ENCODE results near the gene IQGAP1.
A peak's percentile ranks its signal among the peaks of the same experiment; 100 is the strongest.
"Not testable (repeated sequence)": the region's sequence is repeated elsewhere in the genome, so short reads cannot be mapped to it uniquely, and the experiment has no call there.

IQGAP1 gene

GRCh38 chr15:90376789-90377188, 11.3 kb upstream of the IQGAP1 start:
- DNase-seq (ENCODE audit: low read depth) = no peak

- DNase-seq (ENCODE audit: low read depth) = no peak
These were observed 8.8 kb upstream of the IQGAP1 start for GRCh38 chr15:90379263-90379662.

GRCh38 chr15:90381515-90381914, 6.5 kb upstream of the IQGAP1 start:
- no peak for DNase-seq (ENCODE audit: low read depth)

DNA sequence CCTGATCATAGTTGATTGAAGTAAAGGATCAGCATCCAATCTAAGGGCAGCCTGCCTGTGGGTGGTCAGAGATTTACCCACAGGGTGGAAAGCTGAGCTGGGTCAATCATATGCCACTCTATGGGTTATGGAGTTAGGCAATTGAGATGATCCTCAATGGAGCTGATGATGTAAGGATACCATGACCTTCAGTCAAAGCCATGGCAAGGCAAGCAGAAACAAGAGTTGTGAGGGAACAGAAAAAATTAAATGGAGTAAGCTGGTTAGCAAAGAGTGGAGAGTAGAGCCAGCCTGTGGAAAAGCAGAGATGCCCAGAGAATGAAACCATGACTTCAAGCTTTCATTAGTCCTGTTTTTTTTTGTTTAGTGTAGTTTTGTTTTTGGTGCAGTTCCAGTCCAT, 5.7 kb upstream of the IQGAP1 start:
- DNase-seq (ENCODE audit: low read depth) = no peak

DNA sequence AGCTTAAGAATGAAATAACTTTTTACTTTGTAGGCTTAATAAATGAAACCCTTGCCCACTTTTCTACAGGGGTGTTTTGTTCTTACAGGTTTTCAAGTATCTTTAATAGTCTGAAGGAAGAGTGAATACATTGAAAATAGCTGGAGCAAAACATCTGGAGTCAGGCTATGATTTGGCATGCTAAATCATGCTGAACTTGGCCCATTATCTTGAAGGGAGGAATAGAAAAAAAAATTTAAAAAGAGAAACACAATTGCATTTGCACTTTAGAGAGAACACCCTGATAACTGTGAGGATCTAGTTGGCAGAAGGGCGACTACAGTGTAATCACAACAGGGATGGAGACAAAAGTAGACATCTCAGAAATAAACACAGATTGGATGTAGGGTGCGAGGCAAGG, 1.8 kb upstream of the IQGAP1 start:
- no peak for DNase-seq (ENCODE audit: low read depth)

GRCh38 chr15:90388462-90389380, 679 bp downstream of the IQGAP1 start:
- peak; percentile 28 for DNase-seq (ENCODE audit: low read depth)

- DNase-seq (ENCODE audit: low read depth) = no peak
These were observed 1.5 kb downstream of the IQGAP1 start for GRCh38 chr15:90389513-90389912.

DNA sequence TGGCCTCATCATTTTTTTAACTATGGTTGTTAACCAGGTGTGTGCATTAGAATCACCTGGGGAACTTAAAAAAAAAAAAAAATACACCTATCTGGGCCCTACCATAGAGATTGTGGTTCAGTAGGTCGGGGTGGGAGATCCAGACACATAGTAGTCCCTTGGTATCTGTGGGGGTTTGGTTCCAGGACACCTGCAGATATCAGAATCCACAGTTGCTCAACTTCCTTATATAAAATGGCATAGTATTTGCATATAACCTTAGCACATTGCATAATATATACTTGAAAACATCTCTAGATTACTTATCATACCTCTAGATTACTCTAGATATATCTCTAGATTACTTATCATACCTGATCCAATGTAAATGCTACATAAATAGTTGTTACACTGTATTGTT, 5.0 kb downstream of the IQGAP1 start:
- no peak for DNase-seq (ENCODE audit: low read depth)

GRCh38 chr15:90394074-90394473, 6.0 kb downstream of the IQGAP1 start:
- no peak for DNase-seq (ENCODE audit: low read depth)

- no peak for DNase-seq (ENCODE audit: low read depth)
These were observed 6.9 kb downstream of the IQGAP1 start for GRCh38 chr15:90394748-90395442.

DNA sequence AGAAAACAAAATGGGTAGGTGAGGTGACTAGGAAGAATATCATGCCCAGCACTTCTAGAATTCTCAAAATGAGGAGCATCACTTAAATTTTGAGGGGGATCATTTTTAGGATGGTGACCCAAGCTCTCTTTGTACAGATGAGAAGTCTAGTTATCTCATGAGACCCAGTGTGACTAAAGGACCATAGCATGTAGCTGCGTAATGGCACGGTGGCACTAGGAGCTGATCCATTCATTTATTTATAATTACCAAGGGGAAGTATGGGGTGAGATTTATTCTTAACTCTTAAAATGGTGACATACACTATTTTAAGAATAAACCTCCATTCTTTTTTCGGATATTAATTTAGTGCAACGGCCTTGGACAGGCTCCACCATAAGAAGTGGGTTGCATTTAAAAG, 8.3 kb downstream of the IQGAP1 start:
- DNase-seq (ENCODE audit: low read depth) = no peak

DNA sequence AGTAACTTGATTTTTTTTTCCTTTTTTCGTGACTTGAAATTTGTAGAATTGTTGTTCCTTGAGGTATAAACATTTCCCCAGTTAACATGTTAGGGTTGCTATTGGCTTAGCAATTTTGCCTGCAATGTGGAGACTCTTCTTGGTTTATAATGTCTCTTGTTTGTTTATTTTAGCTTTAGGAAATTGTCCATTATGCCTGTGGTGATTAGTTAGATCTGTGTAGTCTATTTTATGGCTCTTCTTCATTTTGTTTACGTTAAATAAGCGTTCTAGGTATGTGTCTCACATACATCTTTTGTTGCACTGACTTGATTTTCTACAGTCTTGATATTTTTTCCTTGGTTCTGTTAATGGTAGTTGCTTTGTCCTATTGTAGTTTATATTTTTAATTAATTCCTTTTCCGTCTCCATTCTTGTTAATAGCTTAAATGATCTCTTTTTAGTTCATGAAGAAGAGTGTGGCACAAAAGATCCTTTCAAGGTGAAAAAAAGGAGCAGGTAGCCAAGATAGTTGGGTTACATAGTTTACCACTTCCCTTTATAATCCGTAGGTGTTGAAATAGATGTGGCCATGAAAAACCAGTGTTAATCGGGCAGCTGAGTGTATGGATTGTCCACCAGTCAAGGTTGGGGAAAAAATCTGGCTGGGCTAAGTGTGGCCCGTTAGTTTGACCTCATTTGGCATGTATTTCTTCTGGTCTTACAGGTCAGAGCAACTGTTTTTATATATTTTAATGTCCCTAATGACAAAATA, 12.1 kb downstream of the IQGAP1 start:
- no peak for DNase-seq (ENCODE audit: low read depth)

DNA sequence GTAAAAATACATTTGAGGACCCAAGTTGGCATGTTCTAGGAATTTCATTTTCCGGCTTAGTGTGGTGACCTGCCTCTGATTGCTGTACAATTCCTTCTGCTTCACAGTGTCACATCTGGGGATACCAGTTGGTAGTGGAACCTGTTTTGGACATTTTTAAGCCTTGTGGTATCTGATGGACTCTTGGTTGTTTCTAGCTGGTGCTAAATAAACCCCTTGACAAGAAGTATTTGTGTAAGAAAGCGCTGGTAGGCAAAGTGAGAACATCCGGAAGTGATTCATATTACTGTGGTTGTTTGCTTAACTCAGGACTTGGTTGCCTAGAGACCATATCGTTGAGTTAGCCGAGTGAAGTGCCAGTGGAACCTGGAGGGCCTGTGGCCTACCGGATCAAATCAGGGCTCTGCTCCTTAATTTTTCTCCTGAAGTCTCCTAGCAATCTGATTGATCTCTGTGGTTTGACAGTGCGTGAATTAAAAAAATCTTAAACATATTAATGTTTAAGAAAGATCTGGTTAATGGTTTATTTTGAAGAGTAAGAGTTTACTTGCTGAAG, 12.8 kb downstream of the IQGAP1 start:
- no peak for DNase-seq (ENCODE audit: low read depth)

- DNase-seq (ENCODE audit: low read depth) = no peak
These were observed 13.5 kb downstream of the IQGAP1 start for GRCh38 chr15:90401495-90401894.

GRCh38 chr15:90402223-90402622, 14.2 kb downstream of the IQGAP1 start:
- DNase-seq (ENCODE audit: low read depth) = no peak

GRCh38 chr15:90402767-90403166, 14.7 kb downstream of the IQGAP1 start:
- no peak for DNase-seq (ENCODE audit: low read depth)

DNA sequence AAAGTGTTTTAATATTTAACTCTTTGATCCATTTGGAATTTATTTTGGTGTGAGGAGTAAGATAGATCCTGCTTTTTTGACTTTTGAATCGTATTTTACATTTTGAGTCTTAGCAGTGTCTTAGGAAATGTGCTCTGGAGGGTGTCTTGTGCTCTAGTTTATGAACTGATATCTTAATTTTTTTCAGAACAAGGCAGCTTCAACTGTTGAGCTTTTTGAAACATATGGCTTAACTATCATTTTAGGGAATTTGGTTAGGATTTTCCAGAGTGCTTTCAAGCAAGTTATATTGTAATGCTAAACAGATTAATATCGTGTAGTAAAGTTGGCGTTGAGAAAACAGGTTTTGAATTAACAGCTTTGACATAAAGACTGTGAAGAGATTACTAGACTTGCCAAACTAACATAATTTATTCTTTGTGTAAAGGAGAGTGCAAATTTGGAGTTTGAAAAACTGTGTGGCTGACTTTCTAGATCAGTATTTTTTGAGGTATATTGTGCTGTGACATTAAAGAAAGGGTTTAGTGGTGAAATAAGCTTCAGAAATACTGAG, 17.1 kb downstream of the IQGAP1 start:
- no peak for DNase-seq (ENCODE audit: low read depth)

DNA sequence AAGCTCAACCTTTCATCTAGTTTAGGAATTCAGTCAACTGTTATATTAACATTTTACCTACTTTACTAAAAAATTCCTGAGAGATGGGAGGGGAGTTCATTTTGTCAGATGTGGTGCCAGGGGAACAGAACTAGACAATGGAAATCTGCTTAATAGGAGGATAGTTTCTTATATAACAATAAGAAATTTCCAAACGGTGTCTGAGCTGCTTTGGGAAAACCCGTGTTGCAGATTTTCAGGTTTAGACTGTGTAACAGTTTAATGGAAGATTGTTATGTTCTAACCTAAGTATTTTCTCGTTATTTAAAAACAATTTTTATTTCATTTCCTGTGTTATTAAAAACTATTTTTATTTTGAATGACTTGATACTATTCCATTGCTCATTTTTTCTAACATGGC, 19.3 kb downstream of the IQGAP1 start:
- no peak for DNase-seq (ENCODE audit: low read depth)

DNA sequence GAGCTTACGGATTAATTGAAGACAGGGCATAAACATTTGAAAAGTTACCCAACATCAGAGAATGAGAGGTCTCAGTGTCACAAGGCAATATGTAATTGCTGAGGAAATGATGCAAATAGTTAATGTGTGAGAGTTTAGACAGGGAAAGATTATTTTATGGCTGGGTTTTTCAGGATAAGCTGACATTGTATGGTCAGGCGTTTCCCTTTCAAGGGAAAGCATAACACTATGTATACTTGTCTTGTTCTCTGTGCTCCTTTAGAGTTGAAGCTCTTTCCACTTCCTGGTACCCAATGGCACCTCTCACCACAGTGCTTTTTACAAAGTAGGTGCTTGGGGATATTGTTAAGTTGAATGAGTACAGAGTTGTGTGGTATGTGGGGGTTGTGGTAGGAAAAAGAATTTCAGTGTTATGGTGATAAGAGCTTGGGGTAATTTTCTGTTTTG, 19.9 kb downstream of the IQGAP1 start:
- no peak for DNase-seq (ENCODE audit: low read depth)

DNA sequence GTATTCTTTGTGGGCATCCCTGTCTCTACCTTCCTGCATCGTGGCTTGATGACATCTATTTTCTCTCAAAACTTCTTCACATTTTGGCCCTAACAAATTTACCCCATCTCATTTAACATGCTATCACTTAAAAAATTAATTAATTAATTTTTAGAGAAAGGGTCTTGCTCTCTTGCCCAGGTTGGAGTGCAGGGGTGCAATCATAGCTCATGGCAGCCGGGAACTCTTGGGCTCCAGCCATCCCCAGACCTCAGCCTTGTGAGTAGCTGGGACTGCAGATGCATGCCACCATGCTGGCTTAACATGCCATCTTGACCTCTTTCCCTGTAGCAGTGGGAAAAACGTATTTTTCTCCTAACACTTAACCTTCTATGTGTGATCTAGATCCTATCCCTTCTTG, 20.6 kb downstream of the IQGAP1 start:
- no peak for DNase-seq (ENCODE audit: low read depth)

DNA sequence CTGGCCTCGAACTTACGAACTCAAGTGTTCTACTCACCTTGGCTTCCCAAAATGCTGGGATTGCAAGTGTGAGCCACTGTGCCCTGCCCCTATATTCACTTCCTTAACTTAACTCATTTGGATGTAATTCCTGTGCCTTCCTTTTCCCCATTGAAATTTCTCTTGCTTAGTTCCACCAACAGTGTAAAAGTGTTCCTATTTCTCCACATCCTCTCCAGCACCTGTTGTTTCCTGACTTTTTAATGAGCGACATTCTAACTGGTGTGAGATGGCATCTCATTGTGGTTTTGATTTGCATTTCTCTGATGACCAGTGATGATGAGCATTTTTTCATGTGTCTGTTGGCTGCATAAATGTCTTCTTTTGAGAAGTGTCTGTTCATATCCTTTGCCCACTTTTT, 21.5 kb downstream of the IQGAP1 start:
- not testable (repeated sequence) for DNase-seq (ENCODE audit: low read depth)

DNA sequence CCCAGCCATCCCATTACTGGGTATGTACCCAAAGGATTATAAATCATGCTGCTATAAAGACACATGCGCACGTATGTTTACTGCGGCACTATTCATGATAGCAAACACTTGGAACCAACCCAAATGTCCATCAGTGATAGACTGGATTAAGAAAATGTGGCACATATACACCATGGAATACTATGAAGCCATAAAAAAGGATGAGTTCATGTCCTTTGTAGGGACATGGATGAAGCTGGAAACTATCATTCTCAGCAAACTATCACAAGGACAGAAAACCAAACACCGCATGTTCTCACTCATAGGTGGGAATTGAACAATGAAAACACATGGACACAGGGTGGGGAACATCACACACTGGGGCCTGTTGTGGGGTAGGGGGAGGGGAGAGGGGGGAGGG, 22.3 kb downstream of the IQGAP1 start:
- DNase-seq (ENCODE audit: low read depth) = not testable (repeated sequence)
